ENCODE data around the gene GCNT4.

GCNT4 gene

GRCh38 chr5:75012748-75013147, 39.6 kb downstream of the GCNT4 start:
- no peak for DNase-seq

GRCh38 chr5:75010838-75011237, 41.5 kb downstream of the GCNT4 start:
- no peak for DNase-seq

- DNase-seq: no peak
Observed at GRCh38 chr5:75009556-75010345, 42.6 kb downstream of the GCNT4 start.

- no peak for DNase-seq
Observed at GRCh38 chr5:75006865-75007822, 45.2 kb downstream of the GCNT4 start.

GRCh38 chr5:75005561-75005960, 46.8 kb downstream of the GCNT4 start:
- DNase-seq: no peak
